Forelimb muscle (tissue), 1 donor: Measurements from ENCODE around the gene CD34. TPM values are rescaled to one million over a fixed set of nuclear protein-coding genes. Genes with fewer than 3 reads are reported as not detected.

ENCODE experiments used
- DNase-seq: peaks from one replicate; pipeline ENCODE4 v3.0.0-alpha.2; 2013; ENCODE audit warnings: low read depth
- polyA plus RNA-seq: library from polyadenylated mRNA; unstranded; fragments of 120-200 nt; gene quantifications from one replicate; pipeline ENCODE4 v1.2.1, GENCODE V29; 2013; ENCODE audit not compliant: insufficient read length

The CD34 gene
- polyA plus RNA-seq, 1 donor: 147 TPM

DNA sequence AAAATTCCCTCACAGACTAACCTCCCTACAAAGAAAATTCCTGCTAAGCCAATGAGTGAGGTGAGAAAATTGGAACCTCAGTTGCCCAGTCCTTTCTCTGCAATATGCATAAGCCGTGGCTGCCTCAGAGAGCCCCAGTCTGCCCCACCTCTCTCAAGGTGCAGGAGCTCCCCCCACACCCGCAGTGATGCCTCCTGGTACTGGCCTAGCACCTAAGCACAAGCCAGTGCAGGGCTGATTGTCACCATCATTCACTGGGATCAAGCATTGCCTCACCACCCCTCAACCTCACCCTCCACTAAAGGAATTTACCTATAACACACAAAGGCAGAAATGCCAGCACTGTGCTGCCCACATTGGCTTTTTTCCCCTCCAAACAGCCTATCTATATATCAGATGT lies 56.9 kb downstream of the CD34 start:
- no peak for DNase-seq

- DNase-seq: no peak
Measured at GRCh38 chr1:207853372-207853757, 57.6 kb downstream of the CD34 start.

GRCh38 chr1:207852576-207853371 lies 58.2 kb downstream of the CD34 start:
- DNase-seq: no peak

GRCh38 chr1:207851696-207852095 lies 59.2 kb downstream of the CD34 start:
- no peak for DNase-seq

DNA sequence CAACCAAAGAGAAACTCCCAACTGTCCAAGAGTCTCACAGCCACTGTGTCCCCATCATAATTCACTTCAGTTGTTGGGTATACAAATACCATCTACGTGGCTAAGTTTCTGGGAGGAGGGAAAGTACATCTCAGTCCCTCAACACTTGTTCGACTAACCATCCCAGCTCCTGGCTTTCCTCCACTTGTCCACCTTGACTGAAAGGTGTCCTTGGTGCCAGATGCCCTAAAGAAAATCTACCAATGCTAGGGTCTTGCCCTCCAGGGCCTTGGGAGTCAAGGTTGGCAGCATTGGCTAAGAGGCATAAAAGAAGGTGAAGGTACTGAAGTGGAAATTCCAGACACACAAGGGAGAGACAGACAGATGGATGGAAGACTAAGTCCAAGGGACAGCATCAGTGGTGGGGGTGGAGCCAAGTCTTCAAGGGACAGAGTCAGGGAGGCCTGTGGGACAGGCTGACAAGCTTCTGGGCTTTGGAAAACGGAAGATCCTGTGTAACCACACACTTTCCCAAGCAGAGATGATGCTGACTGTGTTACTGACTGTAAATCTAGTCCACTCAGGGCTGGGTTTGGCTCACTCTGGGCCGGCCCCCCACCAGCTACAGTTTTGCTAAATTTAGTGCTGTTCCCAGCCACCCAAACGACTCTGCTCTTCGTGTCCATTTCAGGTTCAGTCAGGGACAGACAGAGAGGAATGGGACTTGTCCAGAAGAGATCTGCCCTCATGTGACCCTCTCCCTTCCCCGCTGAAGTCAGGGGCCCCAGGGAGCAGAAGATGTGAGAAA lies 60.1 kb downstream of the CD34 start:
- DNase-seq: no peak

GRCh38 chr1:207849646-207850045 lies 61.3 kb downstream of the CD34 start:
- no peak for DNase-seq

GRCh38 chr1:207849016-207849415 lies 61.9 kb downstream of the CD34 start:
- DNase-seq: no peak

DNA sequence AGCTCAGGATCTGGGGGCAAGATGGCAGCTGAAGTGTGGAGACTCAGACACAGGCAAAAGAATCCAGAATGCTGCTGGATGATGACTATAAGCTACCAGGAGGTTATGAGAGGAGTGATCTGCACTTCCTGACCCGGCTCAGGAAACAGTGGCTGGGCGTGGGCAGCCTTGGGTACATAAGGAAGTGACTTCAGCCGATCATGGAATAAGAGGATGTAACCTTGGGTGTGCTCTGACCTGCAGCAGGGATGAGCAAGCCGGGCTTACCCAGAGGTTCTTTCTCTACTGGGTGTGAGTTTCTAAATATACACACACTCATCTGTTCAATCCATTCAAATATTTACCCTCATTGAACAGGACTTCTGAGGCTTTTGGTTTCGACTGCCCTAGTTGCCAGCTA lies 62.7 kb downstream of the CD34 start:
- no peak for DNase-seq

GRCh38 chr1:207847116-207847515 lies 63.8 kb downstream of the CD34 start:
- DNase-seq: no peak

- DNase-seq: no peak
Measured at GRCh38 chr1:207845109-207845508, 65.8 kb downstream of the CD34 start.

DNA sequence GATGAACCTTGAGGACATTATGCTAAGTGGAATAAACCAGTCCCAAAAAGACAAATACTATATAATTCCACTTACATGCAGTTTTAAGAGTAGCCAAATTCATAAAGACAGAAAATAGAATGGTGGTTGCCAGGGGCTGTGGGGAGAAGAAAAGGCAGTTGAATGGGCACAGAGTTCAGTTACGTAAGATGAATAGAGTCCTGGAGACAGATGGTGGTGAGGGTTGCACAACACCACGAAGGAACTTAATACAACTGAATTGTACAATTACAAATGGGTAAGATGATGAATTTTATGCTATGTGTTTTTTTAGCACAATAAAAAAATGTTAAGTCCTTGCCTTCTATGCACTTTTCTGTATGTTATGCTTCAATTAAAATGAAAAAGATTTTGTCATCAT lies 66.6 kb downstream of the CD34 start:
- DNase-seq: no peak

GRCh38 chr1:207842506-207842905 lies 68.4 kb downstream of the CD34 start:
- no peak for DNase-seq

DNA sequence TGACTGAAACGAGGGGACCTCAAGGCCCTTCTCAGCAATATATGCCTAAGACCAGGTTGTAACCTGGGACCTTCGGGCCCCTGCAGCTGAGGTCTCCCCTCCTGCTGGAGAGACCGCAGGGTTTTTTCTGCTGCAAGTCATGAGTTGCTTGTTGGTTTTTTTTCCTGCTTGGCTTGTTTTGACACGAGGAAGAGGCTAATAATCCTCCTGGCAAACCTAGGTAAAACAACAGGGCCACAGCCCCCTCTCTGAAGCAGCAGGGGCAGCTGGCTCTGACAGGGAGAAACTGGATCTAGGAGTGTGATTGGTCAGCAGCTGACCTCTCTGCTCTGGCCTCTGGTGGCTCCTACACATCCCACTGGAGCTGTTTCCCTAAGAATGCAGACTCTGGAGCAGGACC lies 69.0 kb downstream of the CD34 start:
- DNase-seq: no peak

- no peak for DNase-seq
Measured at GRCh38 chr1:207841293-207841692, 69.6 kb downstream of the CD34 start.

GRCh38 chr1:207840380-207840779 lies 70.5 kb downstream of the CD34 start:
- no peak for DNase-seq

DNA sequence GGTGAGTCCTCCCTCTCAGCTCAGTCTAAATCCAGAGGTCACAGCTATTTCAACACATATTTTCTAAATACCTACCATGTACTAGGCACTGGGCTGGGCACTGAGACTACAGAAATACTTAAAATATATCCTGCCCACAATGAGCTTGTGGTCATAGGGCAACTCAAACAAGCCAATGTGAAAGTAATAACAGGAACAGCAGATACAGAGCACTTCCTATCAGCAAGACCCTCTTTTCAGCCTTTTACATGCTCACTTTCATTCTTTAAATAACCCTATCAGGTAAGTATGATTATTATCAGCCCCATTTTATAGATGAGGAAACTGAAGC lies 71.9 kb downstream of the CD34 start:
- DNase-seq: no peak

DNA sequence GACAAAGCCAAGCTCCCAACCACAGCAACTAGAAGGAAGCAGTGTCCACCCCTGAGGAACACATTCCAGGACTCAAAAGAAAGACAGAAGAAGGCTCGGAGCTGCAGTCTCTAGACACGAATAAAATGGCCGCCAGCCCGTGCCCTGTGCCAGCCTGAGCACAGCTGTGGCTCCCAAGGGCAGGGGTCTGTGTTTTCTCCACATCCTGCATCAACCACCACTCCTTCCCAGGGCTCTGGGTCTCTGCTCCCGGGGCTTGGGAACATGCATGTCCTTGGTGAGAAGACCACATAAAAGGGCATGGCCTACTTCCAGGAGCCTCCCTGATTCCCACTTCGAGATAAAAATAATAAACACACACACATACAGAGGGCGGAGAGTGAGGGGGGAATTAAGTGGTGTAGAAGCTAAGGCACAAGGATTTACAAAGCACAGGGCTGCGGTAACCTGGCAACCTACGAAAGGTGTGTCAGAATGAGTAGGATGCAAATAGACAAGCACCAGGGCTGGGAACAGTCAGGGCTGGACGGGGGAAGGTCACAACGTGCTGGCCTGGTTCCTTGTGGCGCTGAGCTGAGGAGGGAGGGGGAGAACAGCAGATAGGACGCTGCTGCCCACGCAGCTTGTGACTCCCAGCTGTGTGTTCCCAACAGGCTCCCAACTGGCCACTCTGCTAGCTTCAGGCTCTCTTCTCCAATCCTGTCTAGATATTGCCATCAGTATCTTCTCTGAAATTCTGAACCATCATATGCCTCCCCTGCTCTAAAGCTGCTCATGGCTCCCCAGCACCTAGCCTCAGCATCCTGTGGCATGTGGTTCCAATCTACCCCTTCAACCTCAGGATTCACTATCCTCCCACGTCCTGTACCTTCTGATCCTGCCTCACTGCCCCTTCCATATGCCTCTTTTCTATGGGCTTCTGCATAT lies 72.5 kb downstream of the CD34 start:
- no peak for DNase-seq

GRCh38 chr1:207837673-207838072 lies 73.3 kb downstream of the CD34 start:
- no peak for DNase-seq

DNA sequence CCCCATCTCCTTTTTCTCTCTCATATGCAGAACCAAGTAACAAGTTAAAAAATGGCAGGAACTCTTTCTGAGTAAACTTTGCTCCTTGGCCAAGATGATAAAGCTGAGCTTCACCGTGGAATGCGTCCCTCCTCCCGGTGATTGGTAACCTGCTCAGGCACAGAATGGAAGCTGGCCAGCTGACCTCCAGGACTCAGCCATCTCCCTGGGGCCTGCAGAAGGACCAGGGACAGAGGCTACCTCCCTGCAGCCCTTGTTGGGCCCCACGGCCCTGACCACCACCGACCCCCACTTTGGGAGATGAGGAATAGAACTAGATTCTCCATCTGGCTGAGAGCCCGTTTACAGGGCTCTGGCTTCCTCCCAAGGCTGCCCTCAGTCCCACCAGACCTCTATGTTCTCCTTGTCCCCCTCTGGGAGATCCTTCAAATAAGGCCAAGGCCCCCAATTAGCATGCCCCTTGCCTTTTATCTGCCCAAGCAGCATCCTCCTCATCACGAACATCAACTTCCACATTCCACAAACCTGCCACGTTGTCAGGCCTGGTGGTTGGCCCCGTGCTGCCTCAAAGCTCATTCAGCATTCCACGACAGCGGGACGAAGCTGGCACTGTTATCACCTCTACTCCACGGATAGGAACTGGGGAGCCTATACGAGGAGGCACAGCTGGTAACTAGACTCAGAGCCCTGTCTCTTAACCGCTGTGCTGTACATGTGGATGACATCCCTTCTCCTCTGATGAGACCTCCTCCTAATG lies 74.2 kb downstream of the CD34 start:
- DNase-seq: no peak

DNA sequence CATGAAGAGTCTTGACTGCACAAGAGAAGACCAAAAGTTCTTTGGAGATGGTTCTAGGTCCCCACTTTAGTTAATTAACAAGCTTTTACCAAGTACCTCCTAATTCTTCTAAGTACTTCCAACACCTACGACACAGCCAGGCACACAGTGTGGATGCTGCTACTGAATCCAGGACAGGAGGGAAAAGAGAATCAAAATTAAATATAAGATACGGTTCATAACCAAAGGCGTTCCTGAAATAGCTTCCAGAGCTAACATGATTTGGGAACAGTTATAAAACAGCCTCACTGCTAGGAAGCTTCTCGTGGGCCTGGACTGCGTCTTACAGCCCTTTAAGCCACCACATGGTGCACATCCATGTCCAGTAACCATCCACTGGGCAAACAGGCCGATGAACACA lies 75.0 kb downstream of the CD34 start:
- DNase-seq: no peak

- no peak for DNase-seq
Measured at GRCh38 chr1:207833956-207834660, 76.8 kb downstream of the CD34 start.
